Bronchial epithelial cell (primary cell): ENCODE measurements around the gene NPM1. TPM values are rescaled to one million over a fixed set of nuclear protein-coding genes. Genes with fewer than 3 reads are reported as not detected.

Source experiments
- DNase-seq: peaks from one replicate; pipeline ENCODE4 v3.0.0-alpha.2; 2010; ENCODE audit warnings: low read depth
- FAIRE-seq: peaks from 2 replicates; lab custom pipeline; 2011; peaks lifted over from hg19 to GRCh38; lab: Jason Lieb, UNC
- H3K27me3 ChIP-seq: 2 replicates; pipeline ENCODE4 v1.5.1; 2011; ENCODE audit warnings: low read length; ENCODE audit not compliant: control insufficient read depth, insufficient read depth
- H3K36me3 ChIP-seq: 2 replicates; pipeline ENCODE4 v1.5.1; 2011; ENCODE audit warnings: low read length; ENCODE audit not compliant: control insufficient read depth, insufficient read depth
- H3K4me3 ChIP-seq: 2 replicates; pipeline ENCODE4 v1.5.1; 2011; ENCODE audit warnings: mild to moderate bottlenecking, low read depth, low read length, control low read depth
- total RNA-seq: library from RNA; depleted of rRNA; stranded (reverse); fragments of >200 nt; gene quantifications from 2 replicates; pipeline ENCODE4 v1.2.1, GENCODE V29; 2014
- TF ChIP-seq, protein P1 (sequence below): IDR thresholded peaks from 2 replicates; pipeline ENCODE4 v1.5.1; 2011; ENCODE audit warnings: mild to moderate bottlenecking, moderate library complexity, low read length, control low read depth, inconsistent platforms; ENCODE audit not compliant: insufficient read depth, severe bottlenecking

Gene NPM1
- total RNA-seq, 1 donor from 2014 or later: 2,049 TPM

DNA sequence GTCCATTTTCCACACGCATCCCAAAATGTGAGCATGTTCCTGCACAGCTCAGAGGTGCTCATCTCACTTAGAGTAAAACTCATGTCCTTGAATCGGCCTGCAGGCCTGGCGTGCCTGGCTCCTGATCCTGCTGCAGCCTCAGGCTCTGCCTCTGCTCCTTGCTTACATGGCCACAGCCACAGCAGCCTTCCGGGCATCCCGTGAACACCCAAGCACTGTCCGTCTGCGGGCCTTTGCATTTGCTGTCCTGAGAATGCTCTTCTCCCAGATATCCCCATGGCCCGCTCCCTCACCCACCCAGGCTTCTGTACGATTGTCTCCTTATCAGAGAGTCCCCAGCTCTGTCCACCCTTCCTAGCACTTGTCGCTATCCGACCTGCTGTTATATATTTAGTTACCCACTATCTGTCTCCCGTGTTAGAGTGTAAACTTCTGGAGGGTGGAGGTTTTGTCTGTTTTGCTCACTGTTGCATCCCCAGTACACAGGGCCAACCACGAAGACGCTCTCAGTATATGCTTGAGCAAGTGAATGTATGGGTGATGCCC lies 53.7 kb downstream of the NPM1 start:
- no peak for DNase-seq
- TF ChIP-seq, protein P1, sequence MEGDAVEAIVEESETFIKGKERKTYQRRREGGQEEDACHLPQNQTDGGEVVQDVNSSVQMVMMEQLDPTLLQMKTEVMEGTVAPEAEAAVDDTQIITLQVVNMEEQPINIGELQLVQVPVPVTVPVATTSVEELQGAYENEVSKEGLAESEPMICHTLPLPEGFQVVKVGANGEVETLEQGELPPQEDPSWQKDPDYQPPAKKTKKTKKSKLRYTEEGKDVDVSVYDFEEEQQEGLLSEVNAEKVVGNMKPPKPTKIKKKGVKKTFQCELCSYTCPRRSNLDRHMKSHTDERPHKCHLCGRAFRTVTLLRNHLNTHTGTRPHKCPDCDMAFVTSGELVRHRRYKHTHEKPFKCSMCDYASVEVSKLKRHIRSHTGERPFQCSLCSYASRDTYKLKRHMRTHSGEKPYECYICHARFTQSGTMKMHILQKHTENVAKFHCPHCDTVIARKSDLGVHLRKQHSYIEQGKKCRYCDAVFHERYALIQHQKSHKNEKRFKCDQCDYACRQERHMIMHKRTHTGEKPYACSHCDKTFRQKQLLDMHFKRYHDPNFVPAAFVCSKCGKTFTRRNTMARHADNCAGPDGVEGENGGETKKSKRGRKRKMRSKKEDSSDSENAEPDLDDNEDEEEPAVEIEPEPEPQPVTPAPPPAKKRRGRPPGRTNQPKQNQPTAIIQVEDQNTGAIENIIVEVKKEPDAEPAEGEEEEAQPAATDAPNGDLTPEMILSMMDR: no peak
- Histone ChIP-seq H3K36me3 (no peaks in the 10 kb centered on the region), H3K4me3 (no peak overlapping the region), H3K27me3 (no peaks in the 10 kb centered on the region)
- no peak for FAIRE-seq

DNA sequence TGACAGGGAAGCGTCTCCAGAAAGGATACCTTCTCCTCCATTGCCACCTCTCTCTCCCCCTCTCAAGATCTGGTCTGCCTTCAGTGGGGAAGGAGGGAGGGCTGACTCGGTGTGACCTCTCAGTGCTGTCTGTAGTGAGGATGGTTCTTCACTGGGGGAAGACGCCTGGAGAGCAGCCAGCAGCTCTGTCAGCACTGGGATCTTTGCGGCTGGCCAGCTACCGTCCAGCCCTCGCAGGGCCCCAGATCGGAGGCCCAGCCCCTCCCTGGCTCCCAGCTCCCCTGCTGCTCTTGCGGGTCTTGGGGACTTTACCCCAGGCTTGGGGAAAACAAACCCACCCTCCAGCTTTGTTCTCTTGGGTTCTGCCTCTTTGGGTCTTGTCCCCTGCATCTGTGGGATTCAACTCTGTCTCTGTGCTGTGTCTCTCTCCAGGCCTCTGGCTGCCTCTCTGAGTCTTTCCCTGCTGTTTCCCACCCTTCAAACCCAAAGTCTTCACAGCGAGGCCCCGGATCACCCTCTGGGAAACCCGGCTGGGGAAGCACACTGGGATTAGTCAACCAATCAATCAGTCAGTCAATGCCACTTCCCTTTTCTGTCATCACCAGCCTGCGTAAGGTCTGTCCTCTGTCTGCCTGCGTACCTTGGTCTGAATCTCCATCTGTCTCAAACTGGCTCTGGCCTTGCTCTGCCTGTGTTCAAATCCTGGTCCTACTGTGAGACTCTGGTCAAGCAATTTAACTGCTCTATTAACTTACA lies 54.8 kb downstream of the NPM1 start:
- no peaks in the 10 kb centered on the region for H3K27me3 ChIP-seq
- TF ChIP-seq, protein P1: no peak
- no peak overlapping the region for H3K4me3 ChIP-seq
- DNase-seq (no peak), FAIRE-seq (peak; percentile 83)
- H3K36me3 ChIP-seq: no peaks in the 10 kb centered on the region

DNA sequence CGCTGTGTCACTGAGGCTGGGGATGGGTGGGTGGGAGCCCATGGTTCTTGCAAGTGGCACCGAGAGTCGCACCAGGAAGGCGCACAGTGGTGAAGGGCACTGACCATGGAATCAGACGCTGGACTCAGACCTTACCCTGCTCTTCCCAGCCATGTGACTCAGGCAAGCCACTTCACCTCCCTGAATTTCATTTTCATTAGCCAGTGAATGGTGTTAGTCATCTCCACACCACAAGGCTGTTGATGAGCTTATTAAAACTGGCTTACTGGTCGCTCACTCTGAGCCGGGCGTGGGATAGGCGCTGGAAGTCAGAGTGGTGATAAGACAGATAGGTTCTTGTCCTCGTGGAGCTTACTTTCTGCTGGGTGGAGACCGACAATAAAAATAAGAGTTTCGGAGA lies 56.9 kb downstream of the NPM1 start:
- no peak for FAIRE-seq
- peak; percentile 80 for DNase-seq
- TF ChIP-seq, protein P1: no peak
- H3K27me3 ChIP-seq: no peaks in the 10 kb centered on the region
- no peak overlapping the region for H3K4me3 ChIP-seq
- no peaks in the 10 kb centered on the region for H3K36me3 ChIP-seq

DNA sequence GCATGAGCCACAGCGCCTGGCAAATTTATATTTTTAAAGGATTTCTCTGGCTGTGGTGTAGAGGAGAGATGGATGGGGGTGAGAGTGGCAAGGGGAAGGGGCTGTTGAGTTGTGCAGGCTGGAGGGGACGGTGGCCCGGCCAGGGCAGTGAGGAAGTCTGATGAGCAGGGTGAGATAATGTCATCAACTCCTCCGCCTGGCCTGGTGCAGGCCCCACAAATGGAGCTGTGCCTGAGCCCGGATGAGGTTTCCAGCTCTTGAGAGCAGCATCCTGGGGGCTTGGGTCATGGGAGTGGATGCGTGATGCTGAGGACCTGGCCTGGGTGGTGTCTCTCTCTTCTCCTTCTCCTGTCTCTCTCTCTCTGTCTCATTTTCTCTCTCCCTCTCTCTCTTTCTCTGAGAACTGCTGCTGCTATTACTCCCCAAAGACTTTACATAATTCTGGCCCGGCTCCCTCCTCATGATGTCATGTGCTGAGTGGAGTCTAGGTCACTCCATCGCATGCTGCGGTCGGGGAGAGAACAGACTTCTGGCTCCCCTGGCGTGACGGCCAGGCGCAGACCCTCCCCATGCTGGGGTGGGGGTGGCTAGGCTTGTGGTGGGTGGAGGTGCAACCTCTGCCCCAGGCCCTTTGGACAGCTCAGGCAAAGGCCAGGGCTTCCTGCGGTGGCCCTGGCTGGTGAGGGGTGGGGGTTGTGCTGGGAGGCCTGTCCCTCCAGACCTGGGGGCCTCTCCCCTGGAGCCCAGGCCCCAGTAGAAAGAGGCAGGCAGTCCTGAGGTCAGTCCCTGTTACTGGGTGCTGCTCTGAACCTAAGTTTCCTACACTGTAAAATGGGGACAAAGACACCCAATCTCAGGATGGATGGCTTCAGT lies 58.2 kb downstream of the NPM1 start:
- no peak overlapping the region for H3K4me3 ChIP-seq
- TF ChIP-seq, protein P1: no peak
- FAIRE-seq (no peak), DNase-seq (no peak)
- no peaks in the 10 kb centered on the region for H3K36me3 ChIP-seq
- H3K27me3 ChIP-seq: no peaks in the 10 kb centered on the region

DNA sequence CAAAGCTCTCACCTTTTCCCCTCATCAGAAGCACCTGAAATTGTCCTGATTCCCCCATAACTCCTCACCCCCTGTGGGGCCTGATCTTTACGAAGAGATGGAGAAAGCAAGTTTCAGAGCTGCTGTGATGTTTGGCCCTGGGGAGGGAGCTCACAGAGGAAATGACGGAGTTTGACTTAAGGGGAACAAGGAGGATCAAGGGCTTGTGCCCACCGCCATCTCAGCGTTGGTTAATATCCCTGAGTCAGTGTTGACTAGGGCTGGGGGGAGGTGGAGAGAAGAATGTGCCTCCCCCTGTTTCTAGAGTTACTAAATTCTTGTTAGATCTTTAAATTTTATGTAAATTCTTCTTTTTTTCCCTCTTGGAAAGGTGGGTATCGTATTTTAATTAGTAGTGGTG lies 59.6 kb downstream of the NPM1 start:
- FAIRE-seq (no peak), DNase-seq (no peak)
- Histone ChIP-seq H3K36me3 (no peaks in the 10 kb centered on the region), H3K27me3 (no peaks in the 10 kb centered on the region), H3K4me3 (no peak overlapping the region)
- TF ChIP-seq, protein P1: no peak
